ENCODE data around the gene FBXW5. TPM values are rescaled to one million over a fixed set of nuclear protein-coding genes. Genes with fewer than 3 reads are reported as not detected.

Gene FBXW5
- total and polyA plus RNA-seq, 5 experiments from 2014 or later: 62.9 to 93.1 (median 92.1) TPM

DNA sequence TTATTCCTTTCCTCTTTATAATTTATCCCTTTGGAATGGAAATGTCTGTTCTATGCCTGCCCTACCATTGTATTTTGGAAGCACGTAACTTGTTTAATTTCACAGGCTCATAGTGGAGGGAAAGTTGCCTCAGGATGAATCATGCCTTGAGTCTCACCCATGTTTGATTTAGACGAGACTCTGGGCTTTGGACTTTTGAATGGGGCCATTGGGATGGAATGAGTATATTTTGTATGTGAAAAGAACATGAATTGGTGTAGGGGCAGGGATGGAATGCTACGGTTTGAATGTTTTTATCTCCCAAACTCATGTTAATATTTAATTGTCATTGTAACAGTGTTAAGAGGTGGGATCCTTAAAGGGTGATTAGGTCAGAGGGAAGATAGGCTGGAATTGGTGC lies 10.3 kb downstream of the FBXW5 start:
- ATAC-seq: no peak
- Mint-ChIP-seq H3K9me3 (no peaks in the 10 kb centered on the region), H3K4me1 (peaks cover 0 to 8% (median 4%) of the 10 kb centered on the region in 4 donors), H3K36me3 (peaks cover 0 to 5% (median 2%) of the 10 kb centered on the region in 3 donors), H3K27me3 (no peaks in the 10 kb centered on the region), H3K27ac (peak overlapping the region in 1 of 10 donors; percentile 39), H3K4me3 (no peak overlapping the region)
- DNase-seq: no peak
- POLR2A ChIA-PET: interaction anchor here (0.7 kb wide), 1 partner anchor 162 kb away, joined by 3 read pairs; no protein-coding TSS in a partner anchor

DNA sequence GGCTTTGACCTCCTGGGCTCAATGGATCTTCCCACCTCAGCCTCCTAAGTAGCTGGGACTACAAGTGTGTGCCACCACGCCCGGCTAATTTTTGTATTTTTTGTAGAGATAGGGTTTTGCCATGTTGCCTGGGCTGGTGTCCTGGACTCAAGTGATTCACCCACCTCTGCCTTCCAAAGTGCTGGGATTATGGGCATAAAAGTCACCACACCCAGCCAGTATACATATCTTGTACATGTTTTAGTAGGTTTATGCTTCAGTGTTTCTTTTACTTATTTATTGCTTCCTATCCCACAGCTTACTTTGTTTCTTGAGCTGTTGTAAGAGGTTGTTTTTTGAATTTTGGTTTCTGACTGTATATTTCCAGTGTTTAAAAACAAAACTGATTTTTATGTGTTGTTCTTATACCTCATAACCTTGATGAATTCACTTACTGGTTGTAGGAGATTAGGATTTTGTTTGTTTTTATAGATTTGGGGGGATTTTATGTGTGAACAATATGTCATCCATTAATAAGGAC lies 12.9 kb downstream of the FBXW5 start:
- Mint-ChIP-seq H3K36me3 (peaks cover 0 to 7% (median 0%) of the 10 kb centered on the region in 3 donors), H3K9me3 (no peaks in the 10 kb centered on the region), H3K4me1 (peaks cover 3 to 8% (median 6%) of the 10 kb centered on the region in 4 donors), H3K27me3 (no peaks in the 10 kb centered on the region), H3K27ac (peak overlapping the region in 1 of 10 donors; percentile 78), H3K4me3 (no peak overlapping the region)
- ATAC-seq (no peak), DNase-seq (no peak)
- POLR2A ChIA-PET: interaction anchor here (0.7 kb wide), 2 partner anchors 70 to 569 kb away, joined by 4 to 6 read pairs; no protein-coding TSS in a partner anchor

DNA sequence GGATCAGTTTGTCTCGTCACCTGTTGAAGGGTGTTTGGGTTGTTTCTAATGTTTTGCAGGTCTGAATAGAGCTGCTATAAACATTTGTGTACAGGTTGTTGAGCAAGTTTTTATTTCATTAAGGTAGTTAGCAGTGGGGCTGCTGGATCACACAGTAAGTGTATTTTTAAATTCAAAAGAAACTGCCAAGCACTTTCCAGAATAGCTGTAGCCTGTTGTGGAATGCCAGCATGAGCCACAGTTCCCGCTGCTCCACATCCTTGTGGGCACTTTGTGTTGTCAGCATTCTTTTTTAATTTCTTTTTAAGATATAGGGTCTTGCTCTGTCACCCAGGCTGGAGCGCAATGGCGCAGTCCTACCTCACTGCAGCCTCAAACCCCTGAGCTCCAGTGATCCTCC lies 14.5 kb downstream of the FBXW5 start:
- no peak overlapping the region for H3K4me3 Mint-ChIP-seq
- peak overlapping the region in 6 of 10 donors; percentile 16 to 62 (median 52) for H3K27ac Mint-ChIP-seq
- no peak for DNase-seq
- ATAC-seq: no peak
- POLR2A ChIA-PET: interaction anchor here (0.7 kb wide), 2 partner anchors 7 to 720 kb away, joined by 3 to 4 read pairs; no protein-coding TSS in a partner anchor
- no peaks in the 10 kb centered on the region for H3K27me3 Mint-ChIP-seq
- H3K9me3 Mint-ChIP-seq: no peaks in the 10 kb centered on the region
- H3K4me1 Mint-ChIP-seq: peaks cover 0 to 8% (median 5%) of the 10 kb centered on the region in 4 donors
- peaks cover 0 to 11% (median 0%) of the 10 kb centered on the region in 3 donors for H3K36me3 Mint-ChIP-seq

DNA sequence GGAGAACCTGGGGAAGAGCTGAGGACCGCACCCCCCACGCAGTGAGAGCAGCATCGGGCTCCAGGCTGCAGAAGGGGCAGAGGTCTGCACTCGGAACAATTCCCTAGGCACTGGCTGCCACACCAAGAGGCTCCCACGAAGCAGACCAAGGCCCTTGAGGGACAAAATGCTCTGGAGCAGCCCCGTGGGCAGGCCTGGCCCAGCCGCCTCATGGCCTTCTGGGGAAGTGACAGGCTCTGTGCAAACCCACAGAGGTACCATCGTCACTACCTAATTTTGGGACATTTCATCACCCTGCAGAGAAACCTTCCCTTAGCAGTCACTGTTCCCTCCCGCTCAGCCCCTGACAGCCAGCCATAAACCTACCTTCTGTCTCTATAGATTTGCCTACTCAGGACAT lies 15.9 kb downstream of the FBXW5 start:
- H3K4me1 Mint-ChIP-seq: peaks cover 0 to 6% (median 5%) of the 10 kb centered on the region in 4 donors
- ATAC-seq (no peak), DNase-seq (peak in 1 of 10 donors; percentile 56)
- no peak overlapping the region for H3K4me3 Mint-ChIP-seq
- H3K9me3 Mint-ChIP-seq: no peaks in the 10 kb centered on the region
- no peaks in the 10 kb centered on the region for H3K27me3 Mint-ChIP-seq
- peak overlapping the region in 3 of 10 donors; percentile 4 to 42 (median 25) for H3K27ac Mint-ChIP-seq
- POLR2A ChIA-PET: no interaction called here
- peaks cover 0 to 19% (median 0%) of the 10 kb centered on the region in 3 donors for H3K36me3 Mint-ChIP-seq

DNA sequence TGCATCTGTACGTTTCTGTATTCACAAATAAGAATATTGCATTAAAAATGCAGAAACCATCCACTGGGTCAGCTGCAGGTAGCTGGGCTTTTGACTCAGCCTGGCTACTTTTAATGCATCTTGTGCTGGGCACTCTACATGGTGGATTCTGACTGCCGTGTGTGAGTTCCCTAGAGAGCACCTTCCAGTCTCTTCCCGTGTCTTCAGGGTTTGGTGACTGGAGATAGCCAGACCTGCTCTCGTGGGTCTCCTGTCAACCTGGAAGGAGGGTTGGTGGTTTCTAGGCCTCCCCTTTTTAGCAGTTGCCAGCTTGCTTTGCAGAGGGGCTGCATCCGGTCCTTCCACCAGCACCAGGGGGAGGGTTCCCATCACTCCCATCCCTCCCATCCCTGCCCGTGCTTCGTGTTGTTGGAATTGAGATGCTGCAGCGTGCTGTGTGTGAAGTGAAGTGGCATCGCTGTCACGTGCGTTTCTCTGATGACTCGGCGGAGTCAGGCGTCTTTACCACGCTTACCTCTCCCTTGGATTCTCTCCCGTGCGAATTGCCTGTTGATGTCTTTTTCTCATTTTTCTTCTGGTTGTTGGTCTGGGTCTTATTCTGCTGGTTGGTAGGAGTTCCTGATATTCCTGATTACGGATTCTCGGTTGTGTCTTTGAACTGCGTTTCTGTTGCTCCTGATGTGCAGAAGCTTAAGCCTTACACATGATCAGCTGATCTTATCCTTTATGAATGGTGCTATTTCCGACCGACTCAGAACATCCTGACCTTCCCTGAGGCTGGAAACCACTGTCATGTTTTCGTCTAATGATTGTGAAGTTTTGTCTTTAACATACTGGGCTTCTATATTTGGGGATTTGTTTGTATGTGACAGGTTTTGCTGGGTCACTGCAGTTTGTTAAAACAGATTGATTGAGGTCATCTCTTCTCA lies 16.9 kb downstream of the FBXW5 start:
- H3K4me3 Mint-ChIP-seq: no peak overlapping the region
- ATAC-seq: no peak
- POLR2A ChIA-PET: no interaction called here

DNA sequence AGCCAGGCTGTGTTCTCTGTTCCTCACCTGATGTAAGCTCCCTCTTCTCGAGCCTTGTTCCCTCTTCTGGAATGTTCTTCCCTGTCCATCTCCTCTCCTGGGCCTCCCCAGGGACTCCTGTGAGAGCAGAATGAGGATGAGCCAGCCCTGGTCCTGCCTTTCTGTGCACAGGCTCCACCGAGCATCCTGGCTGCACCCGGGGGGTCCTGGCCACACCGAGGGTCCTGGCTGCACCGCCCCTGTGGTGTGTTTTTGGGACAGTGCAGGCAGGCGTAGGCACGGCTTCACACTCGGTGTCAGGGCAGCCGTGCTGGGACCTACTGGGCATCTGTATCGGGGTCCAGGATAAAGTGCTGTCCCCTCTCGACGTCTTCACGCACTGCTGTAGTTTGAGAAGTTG lies 17.8 kb downstream of the FBXW5 start:
- Mint-ChIP-seq H3K27me3 (no peaks in the 10 kb centered on the region), H3K9me3 (no peaks in the 10 kb centered on the region), H3K27ac (no peak overlapping the region), H3K4me3 (no peak overlapping the region), H3K36me3 (peaks cover 0 to 24% (median 0%) of the 10 kb centered on the region in 3 donors), H3K4me1 (peaks cover 0 to 6% (median 3%) of the 10 kb centered on the region in 4 donors)
- no peak for ATAC-seq
- no peak for DNase-seq
- POLR2A ChIA-PET: no interaction called here

More for the DNA sequence above, 16.9 kb downstream of the FBXW5 start:
- Mint-ChIP-seq H3K4me1 (peaks cover 0 to 6% (median 3%) of the 10 kb centered on the region in 4 donors), H3K27ac (peak overlapping the region in 4 of 10 donors; percentile 14 to 71 (median 32)), H3K36me3 (peaks cover 0 to 22% (median 0%) of the 10 kb centered on the region in 3 donors), H3K27me3 (no peaks in the 10 kb centered on the region), H3K9me3 (no peaks in the 10 kb centered on the region)
- no peak for DNase-seq

DNA sequence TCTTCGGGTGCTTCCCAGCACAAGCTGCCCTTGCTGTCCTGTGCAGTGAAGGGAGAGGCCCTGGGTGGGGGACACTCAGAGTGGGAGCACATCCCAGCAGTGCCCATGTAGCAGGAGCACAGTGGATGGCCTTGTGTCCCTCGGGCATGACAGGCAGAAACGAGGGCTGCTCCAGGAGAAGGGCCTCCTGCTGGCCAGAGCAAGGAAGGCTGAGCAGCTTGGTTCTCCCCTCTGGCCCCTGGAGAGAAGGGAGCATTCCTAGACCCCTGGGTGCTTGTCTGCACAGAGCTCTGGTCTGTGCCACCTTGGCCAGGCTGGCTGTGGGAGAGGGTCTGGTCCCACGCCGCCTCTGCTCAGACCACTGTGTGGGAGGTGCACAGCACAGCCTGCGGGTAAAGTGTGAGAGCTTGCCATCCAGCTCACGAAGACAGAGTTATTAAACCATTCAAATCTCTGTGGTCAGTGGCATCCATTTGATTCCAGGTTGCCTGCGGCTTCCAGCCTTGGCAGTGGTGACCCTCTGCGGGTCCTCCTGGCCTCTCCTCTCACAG lies 18.3 kb downstream of the FBXW5 start:
- no peak overlapping the region for H3K27ac Mint-ChIP-seq
- no peak overlapping the region for H3K4me3 Mint-ChIP-seq
- no peaks in the 10 kb centered on the region for H3K9me3 Mint-ChIP-seq
- ATAC-seq (no peak), DNase-seq (no peak)
- POLR2A ChIA-PET: no interaction called here
- peaks cover 0 to 6% (median 3%) of the 10 kb centered on the region in 4 donors for H3K4me1 Mint-ChIP-seq
- no peaks in the 10 kb centered on the region for H3K27me3 Mint-ChIP-seq
- H3K36me3 Mint-ChIP-seq: peaks cover 0 to 24% (median 0%) of the 10 kb centered on the region in 3 donors

DNA sequence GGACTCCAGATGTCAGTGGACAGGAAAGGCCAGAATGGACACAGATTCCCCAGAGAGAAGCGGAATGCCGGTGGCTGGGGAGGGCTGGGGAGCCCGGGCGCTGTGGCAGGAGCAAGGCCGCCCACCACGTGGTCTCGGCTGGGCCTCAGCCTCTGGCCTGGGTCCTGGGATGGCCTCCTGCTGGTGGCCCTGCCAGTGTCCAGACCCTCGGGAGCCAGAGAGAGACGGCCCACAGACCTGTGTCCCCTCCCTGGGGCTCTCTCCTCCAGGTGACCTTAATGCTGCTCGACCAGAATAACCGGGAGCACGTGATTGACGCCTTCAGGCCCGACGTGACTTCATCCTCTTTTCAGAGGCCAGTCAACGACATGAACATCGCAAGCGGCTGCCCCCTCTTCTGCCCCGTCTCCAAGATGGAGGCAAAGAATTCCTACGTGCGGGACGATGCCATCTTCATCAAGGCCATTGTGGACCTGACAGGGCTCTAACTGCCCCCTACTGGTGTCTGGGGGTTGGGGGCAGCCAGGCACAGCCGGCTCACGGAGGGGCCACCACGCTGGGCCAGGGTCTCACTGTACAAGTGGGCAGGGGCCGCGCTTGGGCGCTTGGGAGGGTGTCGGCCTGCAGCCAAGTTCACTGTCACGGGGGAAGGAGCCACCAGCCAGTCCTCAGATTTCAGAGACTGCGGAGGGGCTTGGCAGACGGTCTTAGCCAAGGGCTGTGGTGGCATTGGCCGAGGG lies 19.0 kb downstream of the FBXW5 start:
- H3K4me3 Mint-ChIP-seq: no peak overlapping the region
- no peak for ATAC-seq
- H3K27ac Mint-ChIP-seq: peak overlapping the region in 1 of 10 donors; percentile 69
- H3K36me3 Mint-ChIP-seq: peaks cover 0 to 28% (median 0%) of the 10 kb centered on the region in 3 donors
- H3K9me3 Mint-ChIP-seq: no peaks in the 10 kb centered on the region
- POLR2A ChIA-PET: interaction anchor here (1.0 kb wide), 1 partner anchor 83 kb away, joined by 3 read pairs; the partner anchor contains the start of gene AJM1
- H3K27me3 Mint-ChIP-seq: no peaks in the 10 kb centered on the region
- H3K4me1 Mint-ChIP-seq: peaks cover 0 to 6% (median 3%) of the 10 kb centered on the region in 4 donors
- DNase-seq: no peak

DNA sequence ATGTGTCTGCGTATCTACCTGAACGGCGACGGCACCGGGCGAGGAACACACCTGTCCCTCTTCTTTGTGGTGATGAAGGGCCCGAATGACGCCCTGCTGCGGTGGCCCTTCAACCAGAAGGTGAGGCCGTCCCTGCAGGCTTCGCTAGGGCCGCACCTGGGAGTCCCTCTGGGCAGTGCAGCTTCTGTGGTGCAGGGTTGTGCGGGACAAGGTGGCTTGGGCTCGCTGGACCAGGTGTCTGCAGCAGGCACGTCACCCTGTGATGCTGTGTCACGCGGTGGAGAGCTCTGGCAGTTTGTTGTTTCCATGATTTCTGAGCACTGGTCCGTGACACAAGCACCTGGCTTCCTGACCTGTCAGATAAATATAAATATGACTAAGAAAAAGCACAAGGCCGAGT lies 20.7 kb downstream of the FBXW5 start:
- DNase-seq: no peak
- peaks cover 0 to 6% (median 2%) of the 10 kb centered on the region in 4 donors for H3K4me1 Mint-ChIP-seq
- peak overlapping the region in 2 of 10 donors; percentile 29 to 37 for H3K27ac Mint-ChIP-seq
- ATAC-seq: no peak
- H3K9me3 Mint-ChIP-seq: no peaks in the 10 kb centered on the region
- POLR2A ChIA-PET: no interaction called here
- peaks cover 0 to 42% (median 6%) of the 10 kb centered on the region in 3 donors for H3K36me3 Mint-ChIP-seq
- H3K27me3 Mint-ChIP-seq: no peaks in the 10 kb centered on the region
- H3K4me3 Mint-ChIP-seq: no peak overlapping the region

DNA sequence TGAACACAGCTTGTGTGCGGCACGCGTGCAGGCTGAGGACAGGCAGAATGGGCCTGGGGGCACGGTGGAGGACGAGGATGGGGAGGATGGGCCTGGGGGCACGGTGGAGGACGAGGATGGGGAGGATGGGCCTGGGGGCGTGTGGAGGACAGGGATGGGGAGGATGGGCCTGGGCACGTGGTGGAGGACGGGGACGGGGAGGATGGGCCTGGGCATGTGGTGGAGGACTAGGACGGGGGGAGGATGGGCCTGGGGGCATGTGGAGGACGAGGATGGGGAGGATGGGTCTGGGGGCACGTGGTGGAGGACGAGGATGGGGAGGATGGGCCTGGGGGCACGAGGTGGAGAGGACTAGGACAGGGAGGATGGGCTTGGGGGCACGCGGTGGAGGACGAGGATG lies 22.0 kb downstream of the FBXW5 start:
- POLR2A ChIA-PET: interaction anchor here (0.5 kb wide), 1 partner anchor 8 kb away, joined by 4 read pairs; no protein-coding TSS in a partner anchor
- Mint-ChIP-seq H3K4me3 (no peak overlapping the region), H3K27ac (peak overlapping the region in 1 of 10 donors; percentile 15)

DNA sequence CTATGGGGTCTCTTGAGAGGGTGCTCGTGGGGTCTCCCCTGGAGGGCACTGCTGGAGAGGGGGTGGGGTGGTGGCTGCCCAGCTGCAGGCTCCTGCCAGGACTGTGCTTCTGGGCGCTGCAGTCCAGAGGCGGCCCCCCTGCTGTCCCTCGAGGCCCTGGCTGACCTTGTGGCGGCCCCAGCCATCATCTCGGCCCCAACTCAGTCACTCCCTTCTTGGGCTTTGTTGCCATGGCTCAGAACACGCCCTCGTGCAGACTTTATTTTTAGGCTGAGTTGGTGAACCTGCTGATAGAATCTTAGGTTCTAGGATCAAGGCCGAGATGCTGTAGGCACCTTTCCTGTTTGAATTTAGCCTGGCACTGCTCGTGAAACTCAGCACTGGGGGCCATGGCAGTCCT lies 22.8 kb downstream of the FBXW5 start:
- no peak overlapping the region for H3K27ac Mint-ChIP-seq
- no peaks in the 10 kb centered on the region for H3K27me3 Mint-ChIP-seq
- H3K36me3 Mint-ChIP-seq: peaks cover 0 to 51% (median 6%) of the 10 kb centered on the region in 3 donors
- POLR2A ChIA-PET: no interaction called here
- no peak overlapping the region for H3K4me3 Mint-ChIP-seq
- no peak for DNase-seq
- no peak for ATAC-seq
- H3K9me3 Mint-ChIP-seq: no peaks in the 10 kb centered on the region
- H3K4me1 Mint-ChIP-seq: peaks cover 0 to 6% (median 2%) of the 10 kb centered on the region in 4 donors

More for the DNA sequence above, 22.0 kb downstream of the FBXW5 start:
- Mint-ChIP-seq H3K36me3 (peaks cover 0 to 43% (median 6%) of the 10 kb centered on the region in 3 donors), H3K4me1 (peaks cover 0 to 3% (median 1%) of the 10 kb centered on the region in 4 donors), H3K9me3 (no peaks in the 10 kb centered on the region), H3K27me3 (no peaks in the 10 kb centered on the region)
- DNase-seq (no peak), ATAC-seq (no peak)

DNA sequence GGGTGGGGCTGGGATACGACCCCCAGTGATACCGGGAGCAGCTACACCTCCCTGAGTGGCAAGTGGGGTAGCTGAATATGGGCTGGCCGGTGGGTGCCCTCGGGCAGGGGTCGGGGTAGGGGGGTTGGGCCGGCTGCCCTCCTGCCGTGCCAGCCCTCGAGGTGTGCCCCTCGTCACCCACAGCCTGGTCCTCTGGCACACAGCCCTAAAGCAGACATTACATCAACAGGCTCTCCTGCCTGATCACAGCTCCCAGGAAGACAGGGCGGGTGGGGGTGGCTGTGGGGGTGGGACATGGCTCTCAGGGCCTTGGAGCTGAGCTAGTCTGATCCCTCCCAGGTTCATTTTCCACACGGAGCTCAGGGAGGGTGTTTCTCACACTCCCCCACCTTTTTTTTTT lies 23.2 kb downstream of the FBXW5 start:
- Mint-ChIP-seq H3K4me1 (peaks cover 0 to 6% (median 2%) of the 10 kb centered on the region in 4 donors), H3K9me3 (no peaks in the 10 kb centered on the region), H3K27ac (no peak overlapping the region), H3K4me3 (no peak overlapping the region), H3K27me3 (no peaks in the 10 kb centered on the region), H3K36me3 (peaks cover 0 to 53% (median 6%) of the 10 kb centered on the region in 3 donors)
- no peak for ATAC-seq
- DNase-seq: no peak
- POLR2A ChIA-PET: interaction anchor here (0.6 kb wide), 1 partner anchor 105 kb away, joined by 4 read pairs; no protein-coding TSS in a partner anchor

All from naive thymus-derived CD8-positive, alpha-beta T cell (primary cell).